A549 (cell line): ENCODE data around the gene SUSD1.

ENCODE experiments used
- BCL3 ChIP-seq: fragments of >200 bp; sonication (Bioruptor Twin); formaldehyde crosslinking; IDR thresholded peaks from 3 replicates; pipeline ENCODE4 v1.6.1; 2016
- CEBPB ChIP-seq, 2 experiments: fragments of >200 bp in 1 of 2; sonication (Bioruptor Twin) in 1 of 2; formaldehyde crosslinking in 1 of 2; IDR thresholded peaks; 2 replicates each; pipeline ENCODE4 v1.6.1; 2012 to 2016
- CTCF ChIP-seq: fragments of >200 bp; sonication (Bioruptor Twin); formaldehyde crosslinking; IDR thresholded peaks from 3 replicates; pipeline ENCODE4 v1.5.1; 2016
- EHMT2 ChIP-seq: fragments of 200-600 bp; sonication (generic); IDR thresholded peaks from 2 replicates; pipeline ENCODE4 v1.6.1; 2016; ENCODE audit warnings: antibody characterized with exemption, low read depth, mild to moderate bottlenecking, moderate library complexity
- EP300 ChIP-seq, 2 experiments: fragments of >200 bp; sonication (Bioruptor Twin); formaldehyde crosslinking; IDR thresholded peaks; 2 replicates in 1 of 2; 3 replicates in 1 of 2; pipeline ENCODE4 v1.6.1; 2016 to 2017
- ESRRA ChIP-seq: fragments of 150-350 bp; IDR thresholded peaks from 2 replicates; pipeline ENCODE4 v1.6.1; 2014; ENCODE audit warnings: mild to moderate bottlenecking, low read length, borderline replicate concordance
- HMGXB4 ChIP-seq: fragments of 250-450 bp; sonication (Bioruptor Pico); IDR thresholded peaks from 2 replicates; pipeline ENCODE4 v1.5.0; 2021; ENCODE audit warnings: mild to moderate bottlenecking, moderate library complexity, borderline replicate concordance
- MAX ChIP-seq: IDR thresholded peaks from 2 replicates; pipeline ENCODE4 v1.6.1; 2012
- NR3C1 ChIP-seq: fragments of >200 bp; sonication (Bioruptor Twin); formaldehyde crosslinking; IDR thresholded peaks from 3 replicates; pipeline ENCODE4 v1.6.1; 2017
- POLR2AphosphoS2 ChIP-seq: conservative IDR thresholded peaks from 2 replicates; pipeline ENCODE4 v1.6.1; 2012; ENCODE audit warnings: low read length, improper control_type of control experiment, inconsistent platforms
- RAD21 ChIP-seq, 2 experiments: fragments of >200 bp in 1 of 2; sonication (Bioruptor Twin) in 1 of 2; formaldehyde crosslinking in 1 of 2; IDR thresholded peaks in 1 of 2; conservative IDR thresholded peaks in 1 of 2; 2 replicates in 1 of 2; 3 replicates in 1 of 2; pipeline ENCODE4 v1.6.1; 2012 to 2018; ENCODE audit warnings: inconsistent platforms in 1 of 2
- RCOR1 ChIP-seq: fragments of 150-350 bp; IDR thresholded peaks from 2 replicates; pipeline ENCODE4 v1.6.1; 2014; ENCODE audit warnings: antibody characterized with exemption, low read length, low read depth
- SMC3 ChIP-seq: fragments of >200 bp; sonication (Bioruptor Twin); formaldehyde crosslinking; IDR thresholded peaks from 3 replicates; pipeline ENCODE4 v1.6.1; 2018; ENCODE audit warnings: inconsistent platforms

- no peak for TF ChIP-seq RAD21 (conservative IDR thresholded peaks at IDR 0.05 in 1 of 2, IDR thresholded peaks at IDR 0.05 in 1 of 2)
- TF ChIP-seq EP300 (IDR thresholded peaks at IDR 0.05), result no peak
- no peak for TF ChIP-seq NR3C1
- no peak for TF ChIP-seq BCL3
- TF ChIP-seq EHMT2, result no peak
- no peak for TF ChIP-seq ESRRA
- no peak for TF ChIP-seq POLR2AphosphoS2
- TF ChIP-seq HMGXB4 (CRISPR knock-in tag), result no peak
- no peak for TF ChIP-seq CTCF
- no peak for TF ChIP-seq CEBPB (IDR thresholded peaks at IDR 0.05)
- no peak for TF ChIP-seq MAX
- no peak for TF ChIP-seq SMC3
- no peak for TF ChIP-seq RCOR1
Measured at GRCh38 chr9:112034216-112034611, 140.9 kb downstream of the SUSD1 start.
